ENCODE measurements around the gene RNF10.

DNA sequence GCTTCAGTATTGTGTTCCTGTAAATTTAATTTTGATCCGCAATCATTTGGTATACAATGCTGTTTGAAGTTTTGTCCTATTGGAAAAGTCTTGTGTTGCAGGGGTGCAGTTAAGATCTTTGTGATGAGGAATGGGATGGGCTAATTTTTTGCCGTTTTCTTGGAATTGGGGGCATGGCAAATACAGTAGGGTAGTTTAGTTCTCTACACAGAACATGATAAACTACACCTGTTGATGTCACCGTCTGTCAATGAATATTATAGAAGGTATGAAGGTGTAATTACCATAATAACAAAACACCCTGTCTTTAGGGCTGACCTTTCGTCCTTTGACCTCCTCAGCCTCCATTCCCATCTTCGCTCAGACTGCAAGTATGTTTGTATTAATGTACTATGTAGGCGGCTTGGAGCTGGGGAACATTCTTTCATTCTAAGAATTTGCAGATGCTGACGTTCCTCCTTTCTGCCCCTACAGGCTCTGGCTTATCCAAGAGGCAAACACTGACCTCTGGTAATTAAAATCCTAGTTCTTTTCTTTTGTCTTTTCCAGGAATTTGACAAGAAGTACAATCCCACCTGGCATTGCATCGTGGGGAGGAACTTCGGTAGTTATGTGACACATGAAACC is 36.5 kb upstream of the RNF10 start:
- TF ChIP-seq CTCF (IDR thresholded peaks at IDR 0.05) (no peak), EP300 (IDR thresholded peaks at IDR 0.05) (no peak), POLR2AphosphoS5 (IDR thresholded peaks at IDR 0.05) (no peak), POLR2A (IDR thresholded peaks at IDR 0.05) (no peak)

All from suprapubic skin (tissue), 4 donors.